H9 (cell line): Measurements from ENCODE around the gene CD84. TPM values are rescaled to one million over a fixed set of nuclear protein-coding genes. Genes with fewer than 3 reads are reported as not detected.

Experiments used
- DNase-seq: peaks from one replicate; pipeline ENCODE4 v3.0.0-alpha.2; 2017
- H2AFZ ChIP-seq: one replicate; pipeline ENCODE4 v1.6.1; 2013; ENCODE audit warnings: mild to moderate bottlenecking, low read length, control low read depth, moderate library complexity
- H2AK5ac ChIP-seq: 2 replicates; pipeline ENCODE4 v1.6.1; 2013; ENCODE audit warnings: low read length, control low read depth, mixed read lengths; ENCODE audit not compliant: insufficient read length
- H2BK120ac ChIP-seq: one replicate; pipeline ENCODE4 v1.6.1; 2013; ENCODE audit warnings: low read depth, mild to moderate bottlenecking, low read length, control low read depth, inconsistent platforms; ENCODE audit not compliant: poor library complexity, severe bottlenecking
- H2BK12ac ChIP-seq: 2 replicates; pipeline ENCODE4 v1.6.1; 2013; ENCODE audit warnings: low read length, control low read depth, mixed read lengths, low read depth; ENCODE audit not compliant: insufficient read length
- H2BK15ac ChIP-seq: 2 replicates; pipeline ENCODE4 v1.6.1; 2013; ENCODE audit warnings: low read depth, low read length, control low read depth
- H2BK20ac ChIP-seq: one replicate; pipeline ENCODE4 v1.6.1; 2013; ENCODE audit warnings: low read depth, mild to moderate bottlenecking, low read length, control low read depth, inconsistent platforms; ENCODE audit not compliant: poor library complexity, severe bottlenecking
- H2BK5ac ChIP-seq: 2 replicates; pipeline ENCODE4 v1.6.1; 2013; ENCODE audit warnings: low read length, control low read depth, mixed read lengths; ENCODE audit not compliant: insufficient read length
- H3K14ac ChIP-seq: 2 replicates; pipeline ENCODE4 v1.6.1; 2013; ENCODE audit warnings: low read length, control low read depth; ENCODE audit not compliant: insufficient read depth
- H3K18ac ChIP-seq: 2 replicates; pipeline ENCODE4 v1.6.1; 2013; ENCODE audit warnings: low read depth, mild to moderate bottlenecking, mixed read lengths, low read length, control low read depth; ENCODE audit not compliant: insufficient read length
- H3K23ac ChIP-seq: 2 replicates; pipeline ENCODE4 v1.6.1; 2013; ENCODE audit warnings: low read length, control low read depth, mixed read lengths, low read depth; ENCODE audit not compliant: insufficient read length
- H3K23me2 ChIP-seq: 2 replicates; pipeline ENCODE4 v1.6.1; 2013; ENCODE audit warnings: low read depth, mild to moderate bottlenecking, mixed read lengths, low read length, control low read depth; ENCODE audit not compliant: insufficient read length, poor library complexity, severe bottlenecking
- H3K27ac ChIP-seq: 2 replicates; pipeline ENCODE4 v1.5.1; 2013; ENCODE audit warnings: low read length, control low read depth, mixed read lengths, low read depth; ENCODE audit not compliant: insufficient read length
- H3K27me3 ChIP-seq: 2 replicates; pipeline ENCODE4 v1.6.1; 2013; ENCODE audit warnings: low read length, control low read depth, inconsistent platforms; ENCODE audit not compliant: insufficient read depth
- H3K4ac ChIP-seq: 2 replicates; pipeline ENCODE4 v1.6.1; 2013; ENCODE audit warnings: low read depth, mild to moderate bottlenecking, control low read depth, inconsistent platforms, low read length, moderate library complexity
- H3K4me1 ChIP-seq: 2 replicates; pipeline ENCODE4 v1.6.1; 2013; ENCODE audit warnings: low read length, control low read depth, inconsistent platforms; ENCODE audit not compliant: insufficient read depth
- H3K4me2 ChIP-seq: 2 replicates; pipeline ENCODE4 v1.6.1; 2013; ENCODE audit warnings: low read length, control low read depth, mixed read lengths; ENCODE audit not compliant: insufficient read length, insufficient read depth
- H3K56ac ChIP-seq: 2 replicates; pipeline ENCODE4 v1.6.1; 2013; ENCODE audit warnings: low read depth, mild to moderate bottlenecking, mixed read lengths, low read length, control low read depth; ENCODE audit not compliant: insufficient read length
- H3K79me1 ChIP-seq: 2 replicates; pipeline ENCODE4 v1.6.1; 2013; ENCODE audit warnings: low read depth, mild to moderate bottlenecking, moderate library complexity, low read length, control low read depth, inconsistent platforms; ENCODE audit not compliant: insufficient read depth, poor library complexity, severe bottlenecking
- H3K79me2 ChIP-seq: 2 replicates; pipeline ENCODE4 v1.6.1; 2013; ENCODE audit warnings: low read length, control low read depth, inconsistent platforms; ENCODE audit not compliant: insufficient read depth
- H3K9ac ChIP-seq: 2 replicates; pipeline ENCODE4 v1.6.1; 2013; ENCODE audit warnings: low read length, control low read depth, mixed read lengths; ENCODE audit not compliant: insufficient read length; ENCODE audit errors: extremely low read depth
- H3K9me3 ChIP-seq: one replicate; pipeline ENCODE4 v1.6.1; 2013; ENCODE audit warnings: low read depth, low read length, inconsistent platforms; ENCODE audit not compliant: control insufficient read depth
- H3T11ph ChIP-seq: one replicate; pipeline ENCODE4 v1.6.1; 2013; ENCODE audit warnings: mild to moderate bottlenecking, low read length, control low read depth, inconsistent platforms
- H4K20me1 ChIP-seq: one replicate; pipeline ENCODE4 v1.6.1; 2013; ENCODE audit not compliant: control insufficient read depth, insufficient read length, insufficient read depth
- H4K5ac ChIP-seq: 2 replicates; pipeline ENCODE4 v1.6.1; 2013; ENCODE audit warnings: low read depth, mild to moderate bottlenecking, mixed read lengths, low read length, control low read depth; ENCODE audit not compliant: insufficient read length
- H4K8ac ChIP-seq: replicated peaks from 2 replicates; pipeline ENCODE4 v1.6.1; 2013; ENCODE audit warnings: low read length, control low read depth, mixed read lengths, low read depth; ENCODE audit not compliant: insufficient read length
- H4K91ac ChIP-seq: 2 replicates; pipeline ENCODE4 v1.6.1; 2013; ENCODE audit warnings: low read depth, mild to moderate bottlenecking, moderate library complexity, mixed read lengths, low read length, control low read depth; ENCODE audit not compliant: insufficient read length
- H3K27ac Mint-ChIP-seq, 3 experiments: 2 replicates in 2 of 3; 3 replicates in 1 of 3; pipeline ENCODE4 v1.8.0; 2020 to 2021; ENCODE audit warnings: mixed read lengths in 3 of 3, mild to moderate bottlenecking in 1 of 3, moderate library complexity in 1 of 3
- H3K27me3 Mint-ChIP-seq: 2 replicates; pipeline ENCODE4 v1.8.0; 2021; ENCODE audit warnings: low read depth, mild to moderate bottlenecking, moderate library complexity, mixed read lengths
- H3K36me3 Mint-ChIP-seq, 3 experiments: 2 replicates in 2 of 3; 3 replicates in 1 of 3; pipeline ENCODE4 v1.8.0; 2020 to 2021; ENCODE audit warnings: low read depth in 3 of 3, mixed read lengths in 3 of 3; ENCODE audit not compliant: insufficient read depth in 1 of 3
- H3K4me1 Mint-ChIP-seq, 2 experiments: 2 replicates each; pipeline ENCODE4 v1.8.0; 2020; ENCODE audit warnings: mixed read lengths in 2 of 2
- H3K4me3 Mint-ChIP-seq, 2 experiments: 2 replicates in 1 of 2; 3 replicates in 1 of 2; pipeline ENCODE4 v1.8.0; 2020 to 2021; ENCODE audit warnings: mild to moderate bottlenecking in 2 of 2, mixed read lengths in 2 of 2, moderate library complexity in 1 of 2
- H3K9me3 Mint-ChIP-seq, 2 experiments: 2 replicates in 1 of 2; 3 replicates in 1 of 2; pipeline ENCODE4 v1.8.0; 2020; ENCODE audit warnings: mild to moderate bottlenecking in 2 of 2, mixed read lengths in 2 of 2, moderate library complexity in 1 of 2
- CTCF ChIP-seq: fragments of 200-600 bp; sonication (generic); conservative IDR thresholded peaks from 3 replicates; pipeline ENCODE4 v1.8.0; 2021; ENCODE audit warnings: antibody characterized with exemption, mild to moderate bottlenecking
- WGBS: extraction: QIAGEN DNeasy Blood & Tissue Kit; methylation state at CpG from one replicate; pipeline ENCODE4 v1.1.7; 2013; ENCODE audit warnings: missing lambda C conversion rate, low lambda C conversion rate, mixed read lengths; ENCODE audit not compliant: insufficient read length; ENCODE audit errors: extremely low coverage; 5-methylcytosine and 5-hydroxymethylcytosine counted together
- total RNA-seq: library from RNA; stranded (reverse); gene quantifications from 2 replicates; pipeline ENCODE4 v1.2.1, GENCODE V29; 2021

Gene CD84
- total RNA-seq, 1 experiment from 2014 or later: not detected

GRCh38 chr1:160503087-160503486, 76.2 kb downstream of the CD84 start:
- Histone ChIP-seq H3K27ac (no peak overlapping the region), H3K79me2 (no peaks in the 10 kb centered on the region), H3K9ac (no peak overlapping the region), H2BK12ac (no peak overlapping the region), H3K4ac (no peak overlapping the region), H3K14ac (no peak overlapping the region), H2AFZ (no peak overlapping the region), H3K18ac (no peak overlapping the region), H3T11ph (no peak overlapping the region), H4K91ac (no peak overlapping the region), H3K79me1 (no peaks in the 10 kb centered on the region), H2BK5ac (no peak overlapping the region), H2BK15ac (no peak overlapping the region), H4K20me1 (no peaks in the 10 kb centered on the region), H2BK120ac (no peak overlapping the region), H4K5ac (no peak overlapping the region), H3K27me3 (no peaks in the 10 kb centered on the region), H3K4me1 (no peaks in the 10 kb centered on the region), H2AK5ac (no peak overlapping the region), H4K8ac (no peak overlapping the region), H3K23me2 (no peaks in the 10 kb centered on the region), H3K9me3 (no peaks in the 10 kb centered on the region), H3K4me2 (no peak overlapping the region), H3K23ac (no peak overlapping the region), H3K56ac (no peak overlapping the region), H2BK20ac (no peak overlapping the region)
- DNase-seq: no peak
- Mint-ChIP-seq H3K4me3 (no peak overlapping the region), H3K4me1 (peaks cover 6% of the 10 kb centered on the region in 2 experiments; a peak in 3 of 4 replicates), H3K27me3 (peaks cover 6% of the 10 kb centered on the region), H3K36me3 (peaks cover 1 to 13% (median 7%) of the 10 kb centered on the region in 3 experiments; a peak in 3 of 7 replicates), H3K9me3 (peaks cover 25 to 27% of the 10 kb centered on the region in 2 experiments), H3K27ac (no peak overlapping the region)
- no peak for TF ChIP-seq CTCF
- no CpG with 5 or more reads among the region's 6 CpGs for WGBS
